Measurements from ENCODE around the gene CTRB1. TPM values are rescaled to one million over a fixed set of nuclear protein-coding genes. Genes with fewer than 3 reads are reported as not detected.

The CTRB1 gene
- total RNA-seq, 1 experiment from 2014 or later, result not detected

DNA sequence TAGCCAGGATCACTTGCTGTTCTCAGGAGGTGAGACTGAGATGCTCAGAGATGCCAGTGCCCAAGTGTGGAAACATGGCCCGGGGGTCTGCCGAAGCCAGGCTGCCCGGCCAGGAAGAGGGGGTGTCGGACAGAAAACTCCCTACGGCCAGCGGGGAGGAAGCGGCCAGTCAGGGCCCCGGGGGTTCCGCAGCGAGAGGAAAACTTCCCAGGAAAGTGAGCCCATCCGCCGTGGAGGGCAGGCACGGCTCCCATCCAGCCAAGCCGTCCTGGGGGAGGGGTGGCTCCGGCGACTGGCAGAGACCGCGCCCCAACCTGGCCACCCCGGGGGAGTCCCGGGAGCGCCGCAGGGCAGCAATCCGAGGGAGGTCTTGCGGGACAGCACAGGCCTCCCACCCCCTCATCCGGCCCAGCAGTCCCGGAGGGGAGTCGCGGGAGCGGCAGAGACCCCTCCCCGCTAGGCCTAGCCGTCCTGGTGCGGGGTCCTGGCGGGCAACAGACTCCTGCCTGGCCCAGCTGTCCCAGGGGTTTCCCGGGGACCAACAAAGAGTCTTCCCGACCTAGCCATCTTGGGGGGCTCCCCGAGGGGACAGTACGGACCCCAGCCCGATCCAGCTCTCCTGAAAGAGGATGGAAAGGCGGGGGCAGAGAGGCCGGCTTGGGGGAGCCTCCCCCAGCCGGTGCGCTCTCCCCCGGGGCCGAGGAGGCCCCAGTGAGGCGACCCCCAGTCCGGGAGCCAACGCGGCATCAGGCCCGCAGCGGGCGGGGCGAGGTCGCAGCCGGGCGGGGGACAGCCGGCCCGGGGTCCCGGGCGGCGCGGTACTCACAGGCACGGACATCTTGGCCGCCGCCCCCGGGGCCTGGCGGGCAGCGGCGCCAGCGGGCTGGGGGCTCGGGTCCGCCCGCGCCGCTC, 46.5 kb downstream of the CTRB1 start:
- Mint-ChIP-seq H3K36me3 (ENCODE audit: insufficient read depth, unreplicated experiment) (peaks cover 14% of the 10 kb centered on the region), H3K27ac (ENCODE audit: low read depth, unreplicated experiment) (peak overlapping the region; percentile 73), H3K4me3 (ENCODE audit: unreplicated experiment) (peak overlapping the region; percentile 79), H3K27me3 (ENCODE audit: insufficient read depth, unreplicated experiment) (no peaks in the 10 kb centered on the region), H3K4me1 (ENCODE audit: insufficient read depth, unreplicated experiment) (peaks cover 17% of the 10 kb centered on the region), H3K9me3 (ENCODE audit: unreplicated experiment) (no peaks in the 10 kb centered on the region)
- no TSS peak for BruUV-seq (replicated peaks)
- intact Hi-C loops (cut with micrococcal nuclease), result no loop called here
- ChIA-PET CTCF (interaction anchor here (0.6 to 1.8 kb wide), 7 partner anchors 14 to 497 kb away, joined by 3 to 7 read pairs (median 4); partner anchors contain the start of gene BCAR1), POLR2A (interaction anchor here (0.6 to 5.7 kb wide), 6 partner anchors 11 to 169 kb away, joined by 3 to 89 read pairs (median 4); partner anchors contain the start of gene BCAR1)
- DNase-seq (ENCODE audit: unreplicated experiment), result peak; percentile 42
- TF ChIP-seq, protein P1, sequence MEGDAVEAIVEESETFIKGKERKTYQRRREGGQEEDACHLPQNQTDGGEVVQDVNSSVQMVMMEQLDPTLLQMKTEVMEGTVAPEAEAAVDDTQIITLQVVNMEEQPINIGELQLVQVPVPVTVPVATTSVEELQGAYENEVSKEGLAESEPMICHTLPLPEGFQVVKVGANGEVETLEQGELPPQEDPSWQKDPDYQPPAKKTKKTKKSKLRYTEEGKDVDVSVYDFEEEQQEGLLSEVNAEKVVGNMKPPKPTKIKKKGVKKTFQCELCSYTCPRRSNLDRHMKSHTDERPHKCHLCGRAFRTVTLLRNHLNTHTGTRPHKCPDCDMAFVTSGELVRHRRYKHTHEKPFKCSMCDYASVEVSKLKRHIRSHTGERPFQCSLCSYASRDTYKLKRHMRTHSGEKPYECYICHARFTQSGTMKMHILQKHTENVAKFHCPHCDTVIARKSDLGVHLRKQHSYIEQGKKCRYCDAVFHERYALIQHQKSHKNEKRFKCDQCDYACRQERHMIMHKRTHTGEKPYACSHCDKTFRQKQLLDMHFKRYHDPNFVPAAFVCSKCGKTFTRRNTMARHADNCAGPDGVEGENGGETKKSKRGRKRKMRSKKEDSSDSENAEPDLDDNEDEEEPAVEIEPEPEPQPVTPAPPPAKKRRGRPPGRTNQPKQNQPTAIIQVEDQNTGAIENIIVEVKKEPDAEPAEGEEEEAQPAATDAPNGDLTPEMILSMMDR (IDR thresholded peaks at IDR 0.05; ENCODE audit: unreplicated experiment), result no peak

DNA sequence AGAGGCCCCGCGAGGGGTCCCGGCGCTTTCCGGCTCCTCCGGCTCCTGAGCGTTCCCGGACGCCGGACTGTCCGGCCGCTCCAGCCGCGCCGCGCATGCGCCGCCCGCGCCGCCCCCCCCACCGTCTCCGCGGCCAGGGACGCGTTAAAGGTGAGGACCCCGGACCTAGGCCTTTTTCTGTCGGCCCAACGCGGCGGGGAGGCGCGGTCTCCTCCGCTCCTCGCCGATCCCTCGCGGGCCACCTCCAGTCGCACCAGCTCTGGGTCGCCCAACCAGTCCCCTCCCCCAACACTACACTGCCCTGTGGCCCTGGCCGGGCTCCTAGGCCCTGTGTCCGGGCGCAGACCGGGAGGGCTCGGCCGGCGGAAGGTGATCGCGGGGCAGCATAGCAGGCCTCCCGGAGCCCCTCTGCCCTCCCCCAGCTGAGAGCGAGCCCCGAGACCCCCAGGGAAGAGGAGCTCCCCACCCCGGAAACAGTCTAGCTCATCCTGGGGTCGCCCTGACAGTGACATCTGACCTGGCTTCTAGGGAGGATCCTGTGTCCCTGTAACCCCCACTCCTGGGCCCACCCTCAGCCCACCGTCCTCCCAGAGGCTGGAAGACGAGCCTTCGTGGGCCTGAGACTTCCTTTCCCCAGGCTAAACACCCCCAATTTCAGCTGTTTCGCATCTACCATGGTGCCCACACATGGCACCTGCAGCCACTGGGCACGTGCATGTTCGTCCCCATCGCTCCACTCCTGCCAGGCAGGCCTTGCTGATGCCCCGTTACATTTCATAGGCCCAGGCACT, 47.3 kb downstream of the CTRB1 start:
- Mint-ChIP-seq H3K4me1 (ENCODE audit: insufficient read depth, unreplicated experiment) (peaks cover 17% of the 10 kb centered on the region), H3K4me3 (ENCODE audit: unreplicated experiment) (peak overlapping the region; percentile 79), H3K27ac (ENCODE audit: low read depth, unreplicated experiment) (peak overlapping the region; percentile 73), H3K27me3 (ENCODE audit: insufficient read depth, unreplicated experiment) (no peaks in the 10 kb centered on the region), H3K36me3 (ENCODE audit: insufficient read depth, unreplicated experiment) (peaks cover 14% of the 10 kb centered on the region), H3K9me3 (ENCODE audit: unreplicated experiment) (no peaks in the 10 kb centered on the region)
- ChIA-PET CTCF (interaction anchor here (0.6 to 1.8 kb wide), 8 partner anchors 14 to 496 kb away, joined by 3 to 7 read pairs (median 4); partner anchors contain the start of gene BCAR1), POLR2A (interaction anchor here (0.7 to 5.7 kb wide), 11 partner anchors 11 to 1925 kb away, joined by 3 to 89 read pairs (median 4); partner anchors contain the start of genes BCAR1 and MON1B)
- TF ChIP-seq, protein P1 (IDR thresholded peaks at IDR 0.05; ENCODE audit: unreplicated experiment), result no peak
- TSS peak; percentile 61 for BruUV-seq (replicated peaks)
- intact Hi-C loops (cut with micrococcal nuclease), result loop anchor here (1.0 kb wide), 1 partner anchor 39 kb away; no protein-coding TSS in a partner anchor
- peak; percentile 65 for DNase-seq (ENCODE audit: unreplicated experiment)

DNA sequence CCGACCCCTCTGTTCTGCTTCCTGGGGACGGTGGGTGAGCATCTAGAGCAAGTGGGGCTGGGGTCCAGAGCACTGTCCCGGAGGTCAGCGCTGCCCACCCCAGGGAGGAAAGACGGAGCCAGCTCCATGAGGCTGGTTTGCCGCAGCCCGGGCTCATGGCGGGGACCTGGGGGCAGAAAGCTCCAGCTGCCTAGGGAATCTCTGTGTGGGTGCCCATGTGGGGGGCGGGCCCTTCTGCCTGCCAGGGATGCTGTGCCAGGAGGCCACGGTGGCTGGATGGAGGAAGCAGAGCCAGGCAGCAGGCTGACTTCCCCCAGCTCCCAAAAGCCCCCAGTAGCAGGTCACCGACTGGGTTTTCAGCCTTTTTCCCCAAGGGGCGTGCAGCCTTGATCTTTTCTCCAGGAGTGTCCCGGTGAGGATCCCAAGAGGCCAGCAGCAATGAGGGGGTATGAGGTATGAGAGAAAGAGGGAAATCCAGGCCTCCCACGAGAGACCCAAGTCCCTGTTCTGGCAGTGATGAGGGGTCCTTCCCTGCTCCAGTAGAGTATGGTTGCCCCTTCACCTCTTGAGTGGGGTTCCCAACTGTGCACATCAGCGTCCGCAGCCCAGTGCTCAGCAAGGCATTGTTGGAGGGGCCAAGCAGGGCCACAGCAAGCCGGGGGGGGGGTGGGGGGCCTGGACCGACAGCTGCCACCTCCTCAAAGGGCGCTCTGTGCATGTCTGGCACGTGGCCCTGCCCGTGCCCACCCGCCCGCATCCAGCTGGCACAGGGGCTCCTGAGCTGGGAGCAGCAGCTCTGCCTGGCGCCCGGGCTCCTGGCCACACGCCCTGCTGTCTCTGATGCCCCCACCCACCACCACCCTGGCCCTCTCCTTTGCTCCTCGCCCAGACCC, 48.2 kb downstream of the CTRB1 start:
- intact Hi-C loops (cut with micrococcal nuclease), result loop anchor here (1.0 kb wide), 1 partner anchor 38 kb away; no protein-coding TSS in a partner anchor

More for the DNA sequence above, 48.2 kb downstream of the CTRB1 start:
- H3K4me3 Mint-ChIP-seq (ENCODE audit: unreplicated experiment), result peak overlapping the region; percentile 79
- DNase-seq (ENCODE audit: unreplicated experiment), result no peak
- no peaks in the 10 kb centered on the region for H3K9me3 Mint-ChIP-seq (ENCODE audit: unreplicated experiment)
- H3K36me3 Mint-ChIP-seq (ENCODE audit: insufficient read depth, unreplicated experiment), result peaks cover 14% of the 10 kb centered on the region
- BruUV-seq (replicated peaks), result no TSS peak
- POLR2A ChIA-PET, result interaction anchor here (0.6 to 5.7 kb wide), 13 partner anchors 10 to 219 kb away, joined by 3 to 89 read pairs (median 4); partner anchors contain the start of genes BCAR1 and CFDP1
- H3K4me1 Mint-ChIP-seq (ENCODE audit: insufficient read depth, unreplicated experiment), result peaks cover 17% of the 10 kb centered on the region
- CTCF ChIA-PET, result interaction anchor here (0.7 to 1.9 kb wide), 7 partner anchors 13 to 404 kb away, joined by 3 to 10 read pairs (median 6); no protein-coding TSS in a partner anchor
- H3K27ac Mint-ChIP-seq (ENCODE audit: low read depth, unreplicated experiment), result peak overlapping the region; percentile 73
- no peaks in the 10 kb centered on the region for H3K27me3 Mint-ChIP-seq (ENCODE audit: insufficient read depth, unreplicated experiment)
- TF ChIP-seq, protein P1 (IDR thresholded peaks at IDR 0.05; ENCODE audit: unreplicated experiment), result no peak
